Thymus (tissue), 14 donors: ENCODE measurements around the gene TSPOAP1. TPM values are rescaled to one million over a fixed set of nuclear protein-coding genes. Genes with fewer than 3 reads are reported as not detected.

Source experiments
- DNase-seq, 9 donors: peaks; one replicate each; pipeline ENCODE4 v3.0.0-alpha.2; 2013; ENCODE audit warnings: low spot score in 9 of 9, low read depth in 6 of 9, missing footprints in 1 of 9
- H3K27ac ChIP-seq, 2 donors: one replicate each; pipeline ENCODE4 v1.5.1; 2013; ENCODE audit warnings: control low read depth in 1 of 2, low read depth in 1 of 2, low read length in 1 of 2, mild to moderate bottlenecking in 1 of 2, moderate library complexity in 1 of 2
- H3K27me3 ChIP-seq, 2 donors: one replicate each; pipeline ENCODE4 v1.5.1; 2013; ENCODE audit warnings: low read length in 1 of 2; ENCODE audit not compliant: control insufficient read depth in 2 of 2, insufficient read depth in 1 of 2
- H3K36me3 ChIP-seq, 2 donors: one replicate each; pipeline ENCODE4 v1.5.1; 2013; ENCODE audit warnings: low read length in 1 of 2, mild to moderate bottlenecking in 1 of 2, moderate library complexity in 1 of 2; ENCODE audit not compliant: control insufficient read depth in 2 of 2, insufficient read depth in 2 of 2
- H3K4me1 ChIP-seq, 2 donors: one replicate each; pipeline ENCODE4 v1.5.1; 2013; ENCODE audit warnings: low read length in 2 of 2; ENCODE audit not compliant: control insufficient read depth in 2 of 2, insufficient read depth in 2 of 2
- H3K4me3 ChIP-seq, 2 donors: one replicate each; pipeline ENCODE4 v1.5.1; 2013; ENCODE audit warnings: low read length in 2 of 2, control low read depth in 1 of 2, mild to moderate bottlenecking in 1 of 2
- H3K9me3 ChIP-seq, 2 donors: one replicate each; pipeline ENCODE4 v1.5.1; 2013; ENCODE audit warnings: low read length in 1 of 2, mild to moderate bottlenecking in 1 of 2; ENCODE audit not compliant: control insufficient read depth in 2 of 2, insufficient read depth in 1 of 2
- WGBS: extraction: QIAGEN DNeasy Blood & Tissue Kit; methylation state at CpG from one replicate; pipeline ENCODE4 v1.1.7; 2013; 5-methylcytosine and 5-hydroxymethylcytosine counted together
- long read RNA-seq, 10 donors: transcript quantifications; one replicate each; lab custom pipeline, GENCODE V29; 2026
- polyA plus RNA-seq: library from polyadenylated mRNA; stranded (reverse); fragments of 200-250 nt; gene quantifications from one replicate; pipeline ENCODE4 v1.2.3, GENCODE V29; 2013
- total RNA-seq: library from RNA; stranded (reverse); fragments of 120-200 nt; gene quantifications from one replicate; pipeline ENCODE4 v1.2.4, GENCODE V29; 2013
- donor health status: healthy.

The TSPOAP1 gene
- total RNA-seq (12.1 TPM), polyA plus RNA-seq (45.2 TPM)
- long read RNA-seq, donor 1, full-length matches to known transcripts: 1 of 1 reads
- long read RNA-seq, donor 1, partial matches to known transcripts: 0 of 1 reads
- long read RNA-seq, donor 1, other reads (novel, unspliced or antisense): 0 of 1 reads
- long read RNA-seq, donor 2: 0 reads
- long read RNA-seq, donor 3, full-length matches to known transcripts: 3 of 3 reads
- long read RNA-seq, donor 3, partial matches to known transcripts: 0 of 3 reads
- long read RNA-seq, donor 3, other reads (novel, unspliced or antisense): 0 of 3 reads
- long read RNA-seq, donor 4, full-length matches to known transcripts: 2 of 2 reads
- long read RNA-seq, donor 4, partial matches to known transcripts: 0 of 2 reads
- long read RNA-seq, donor 4, other reads (novel, unspliced or antisense): 0 of 2 reads
- long read RNA-seq, donor 5, full-length matches to known transcripts: 3 of 3 reads
- long read RNA-seq, donor 5, partial matches to known transcripts: 0 of 3 reads
- long read RNA-seq, donor 5, other reads (novel, unspliced or antisense): 0 of 3 reads
- long read RNA-seq, donor 6, full-length matches to known transcripts: 4 of 4 reads
- long read RNA-seq, donor 6, partial matches to known transcripts: 0 of 4 reads
- long read RNA-seq, donor 6, other reads (novel, unspliced or antisense): 0 of 4 reads
- long read RNA-seq, donor 7, full-length matches to known transcripts: 2 of 2 reads
- long read RNA-seq, donor 7, partial matches to known transcripts: 0 of 2 reads
- long read RNA-seq, donor 7, other reads (novel, unspliced or antisense): 0 of 2 reads
- long read RNA-seq, donor 8: 0 reads
- long read RNA-seq, donor 9, full-length matches to known transcripts: 5 of 5 reads
- long read RNA-seq, donor 9, partial matches to known transcripts: 0 of 5 reads
- long read RNA-seq, donor 9, other reads (novel, unspliced or antisense): 0 of 5 reads
- long read RNA-seq, donor 10, full-length matches to known transcripts: 1 of 1 reads
- long read RNA-seq, donor 10, partial matches to known transcripts: 0 of 1 reads
- long read RNA-seq, donor 10, other reads (novel, unspliced or antisense): 0 of 1 reads

GRCh38 chr17:58328195-58329034, at the start of gene TSPOAP1:
Gene TSPOAP1, minus strand, starts transcription at chr17:58328795. Its CDS starts 875 bp downstream, at chr17:58327920.
- Histone ChIP-seq H3K27me3 (peaks cover 0 to 31% of the 10 kb centered on the region in 2 donors), H3K36me3 (peaks cover 25 to 26% of the 10 kb centered on the region in 2 donors), H3K27ac (peak within 1 kb of the TSS; percentile 83 to 100), H3K4me1 (peaks cover 31 to 54% of the 10 kb centered on the region in 2 donors), H3K9me3 (no peaks in the 10 kb centered on the region), H3K4me3 (peak within 1 kb of the TSS; percentile 84 to 98)
- DNase-seq: peak in 7 of 9 donors; percentile 74 to 93 (median 82)
- 3% methylated on average over 23 of the region's 23 CpGs for WGBS

- H3K4me1 ChIP-seq: peaks cover 27 to 50% of the 10 kb centered on the region in 2 donors
- no peak overlapping the region for H3K27ac ChIP-seq
- no peaks in the 10 kb centered on the region for H3K36me3 ChIP-seq
- H3K27me3 ChIP-seq: no peaks in the 10 kb centered on the region
- no peaks in the 10 kb centered on the region for H3K9me3 ChIP-seq
- no peak overlapping the region for H3K4me3 ChIP-seq
- 84% methylated on average over 5 of the region's 5 CpGs for WGBS
- DNase-seq: no peak
Observed at GRCh38 chr17:58377661-58378060, 49.1 kb upstream of the TSPOAP1 start.

GRCh38 chr17:58377093-58377601, 48.6 kb upstream of the TSPOAP1 start:
- no peaks in the 10 kb centered on the region for H3K36me3 ChIP-seq
- DNase-seq: no peak
- WGBS: 98% methylated on average over 3 of the region's 3 CpGs
- H3K27me3 ChIP-seq: no peaks in the 10 kb centered on the region
- H3K4me1 ChIP-seq: peaks cover 23 to 46% of the 10 kb centered on the region in 2 donors
- H3K4me3 ChIP-seq: no peak overlapping the region
- no peak overlapping the region for H3K27ac ChIP-seq
- no peaks in the 10 kb centered on the region for H3K9me3 ChIP-seq

DNA sequence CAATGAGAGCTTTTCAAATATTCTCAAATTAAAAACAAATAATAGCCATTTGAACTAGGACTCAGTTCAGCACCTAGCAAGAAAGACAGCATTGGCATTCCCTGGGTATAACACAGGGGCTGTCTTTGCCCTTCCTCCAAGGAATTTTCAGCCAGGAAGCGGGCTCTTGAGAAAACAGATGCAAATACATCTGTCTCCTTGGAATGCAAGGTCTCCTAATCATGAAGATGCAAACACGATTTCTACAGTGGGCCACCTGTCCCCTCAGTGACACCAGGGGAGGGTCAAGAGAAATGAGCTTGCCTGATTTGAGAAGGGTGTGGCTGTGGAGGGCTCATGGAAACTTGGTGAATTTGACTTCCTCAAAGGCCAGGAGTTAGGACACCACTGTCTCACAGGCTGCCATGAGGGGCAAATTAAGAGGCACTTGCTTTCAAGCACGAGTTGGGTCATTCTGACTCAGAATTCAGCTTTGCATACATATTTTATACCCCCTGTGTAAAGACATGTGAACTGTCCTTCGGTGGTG, 47.9 kb upstream of the TSPOAP1 start:
- WGBS: 96% methylated on average over 4 of the region's 4 CpGs
- DNase-seq: no peak
- no peaks in the 10 kb centered on the region for H3K27me3 ChIP-seq
- no peaks in the 10 kb centered on the region for H3K36me3 ChIP-seq
- no peaks in the 10 kb centered on the region for H3K9me3 ChIP-seq
- no peak overlapping the region for H3K27ac ChIP-seq
- no peak overlapping the region for H3K4me3 ChIP-seq
- peaks cover 23 to 43% of the 10 kb centered on the region in 2 donors for H3K4me1 ChIP-seq

DNA sequence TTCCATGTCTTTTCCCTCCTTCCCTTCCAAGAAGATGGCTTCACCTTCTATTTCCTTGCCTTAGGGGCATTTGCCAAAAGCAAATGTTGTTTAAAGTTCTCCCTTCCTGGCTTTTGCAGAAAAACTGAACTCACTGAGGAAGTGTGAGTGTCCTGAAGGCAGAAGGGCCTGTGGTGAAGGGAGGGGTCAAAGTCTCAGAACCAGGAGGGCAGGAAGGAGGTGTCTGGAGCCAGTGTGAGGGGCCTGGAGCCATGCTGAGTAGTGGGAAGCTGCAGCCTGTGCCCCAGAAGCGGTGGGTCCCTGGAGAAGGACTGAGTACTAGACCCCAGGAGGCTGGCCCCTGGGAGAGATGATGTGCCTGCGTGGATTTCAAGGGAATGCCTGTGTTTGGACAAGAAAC, 47.2 kb upstream of the TSPOAP1 start:
- 96% methylated on average over 2 of the region's 2 CpGs for WGBS
- DNase-seq: no peak
- no peak overlapping the region for H3K4me3 ChIP-seq
- no peaks in the 10 kb centered on the region for H3K27me3 ChIP-seq
- no peaks in the 10 kb centered on the region for H3K9me3 ChIP-seq
- no peaks in the 10 kb centered on the region for H3K36me3 ChIP-seq
- H3K27ac ChIP-seq: no peak overlapping the region
- H3K4me1 ChIP-seq: peaks cover 23 to 39% of the 10 kb centered on the region in 2 donors

- Histone ChIP-seq H3K36me3 (peaks cover 0 to 3% of the 10 kb centered on the region in 2 donors), H3K27ac (no peak overlapping the region), H3K27me3 (no peaks in the 10 kb centered on the region), H3K4me1 (peaks cover 18 to 34% of the 10 kb centered on the region in 2 donors), H3K9me3 (no peaks in the 10 kb centered on the region), H3K4me3 (no peak overlapping the region)
- 89% methylated on average over 5 of the region's 5 CpGs for WGBS
- DNase-seq: no peak
Observed at GRCh38 chr17:58375256-58375655, 46.7 kb upstream of the TSPOAP1 start.

GRCh38 chr17:58373923-58374322, 45.3 kb upstream of the TSPOAP1 start:
- peaks cover 6 to 27% of the 10 kb centered on the region in 2 donors for H3K4me1 ChIP-seq
- 100% methylated on average over 1 of the region's 1 CpG for WGBS
- peaks cover 0 to 4% of the 10 kb centered on the region in 2 donors for H3K36me3 ChIP-seq
- H3K4me3 ChIP-seq: no peak overlapping the region
- no peaks in the 10 kb centered on the region for H3K9me3 ChIP-seq
- no peaks in the 10 kb centered on the region for H3K27me3 ChIP-seq
- DNase-seq: no peak
- H3K27ac ChIP-seq: no peak overlapping the region

GRCh38 chr17:58373003-58373402, 44.4 kb upstream of the TSPOAP1 start:
- H3K27ac ChIP-seq: no peak overlapping the region
- 97% methylated on average over 5 of the region's 5 CpGs for WGBS
- DNase-seq: no peak
- no peaks in the 10 kb centered on the region for H3K9me3 ChIP-seq
- H3K36me3 ChIP-seq: peaks cover 0 to 4% of the 10 kb centered on the region in 2 donors
- peaks cover 0 to 22% of the 10 kb centered on the region in 2 donors for H3K4me1 ChIP-seq
- no peaks in the 10 kb centered on the region for H3K27me3 ChIP-seq
- no peak overlapping the region for H3K4me3 ChIP-seq
